Hepatocyte (in vitro differentiated cells): ENCODE measurements around the gene OTOP3.

ENCODE experiments used
- CTCF ChIP-seq: fragments of 200-600 bp; sonication (generic); IDR thresholded peaks from 2 replicates; pipeline ENCODE4 v1.5.1; 2016; ENCODE audit warnings: antibody characterized with exemption, mild to moderate bottlenecking; ENCODE audit not compliant: poor library complexity
- EZH2phosphoT487 ChIP-seq: fragments of 200-600 bp; sonication (generic); IDR thresholded peaks from one replicate; pipeline ENCODE4 v1.6.1; 2018; ENCODE audit warnings: antibody characterized with exemption, mild to moderate bottlenecking, low read depth, moderate library complexity; ENCODE audit not compliant: unreplicated experiment, severe bottlenecking

GRCh38 chr17:74898376-74898946 is 37.2 kb upstream of the OTOP3 start:
- no peak for TF ChIP-seq CTCF
- TF ChIP-seq EZH2phosphoT487: no peak
